ENCODE data around the gene TIPARP. TPM values are rescaled to one million over a fixed set of nuclear protein-coding genes. Genes with fewer than 3 reads are reported as not detected.

TIPARP gene
- total RNA-seq, 1 experiment from 2014 or later: 35.0 TPM

DNA sequence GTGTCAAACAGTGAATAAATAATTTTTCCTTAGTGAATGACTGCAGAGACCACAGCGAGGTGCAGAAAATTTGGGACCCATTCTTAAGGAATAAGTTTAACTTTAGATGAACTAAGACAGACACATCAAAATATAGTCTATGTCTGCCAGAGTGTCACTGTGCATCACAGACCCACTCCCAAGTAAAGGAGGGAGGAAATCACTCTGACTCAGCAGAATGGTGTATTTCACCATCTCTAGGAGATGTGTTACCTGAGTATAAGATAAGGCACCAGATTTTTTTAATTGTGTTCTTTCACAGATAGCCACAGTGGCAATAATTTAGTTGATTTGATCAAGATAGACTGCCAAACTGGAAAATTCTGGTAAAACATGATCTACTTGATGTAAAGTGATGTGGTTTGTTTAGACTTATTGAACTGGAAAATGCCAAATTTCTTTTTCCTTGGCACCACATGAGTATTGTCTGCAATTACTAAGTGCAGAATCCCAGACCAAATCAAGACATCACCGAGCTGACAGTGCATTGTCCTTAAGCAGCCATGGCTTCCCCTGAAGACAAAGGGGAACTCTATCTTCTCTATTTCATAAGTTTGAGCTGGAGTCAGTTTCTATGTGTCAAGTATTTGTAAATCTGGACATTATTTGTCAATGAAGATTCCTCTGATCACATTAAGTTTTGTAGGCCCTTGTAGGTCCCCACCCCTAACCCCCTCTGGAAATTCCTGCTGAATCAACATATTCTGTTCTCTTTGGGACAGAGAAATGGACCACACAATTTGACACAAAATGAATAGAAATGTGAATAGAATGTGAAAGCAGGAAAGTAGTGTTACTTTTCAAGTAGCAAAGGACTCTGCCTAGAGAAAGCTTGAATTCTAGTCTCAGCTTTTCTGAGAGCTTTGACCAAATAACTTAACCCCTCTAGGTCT is 47.6 kb downstream of the TIPARP start:
- Histone ChIP-seq H3F3A (ENCODE audit: insufficient read depth, low read depth) (peaks cover 46% of the 10 kb centered on the region), H3K4me3 (no peak overlapping the region), H3K9me3 (ENCODE audit: insufficient read depth, low read depth) (no peaks in the 10 kb centered on the region), H3K79me2 (ENCODE audit: low read depth) (no peaks in the 10 kb centered on the region), H3K4me1 (replicated peaks; ENCODE audit: insufficient read depth) (peaks cover 61% of the 10 kb centered on the region), H3K4me2 (no peak overlapping the region), H3K27me3 (ENCODE audit: insufficient read depth, low read depth) (no peaks in the 10 kb centered on the region), H3K9me2 (ENCODE audit: insufficient read depth) (no peaks in the 10 kb centered on the region), H2AFZ (no peak overlapping the region), H3K27ac (peak overlapping the region; percentile 70), H3K36me3 (ENCODE audit: low read depth) (peaks cover 7% of the 10 kb centered on the region; the same call in 1 of the 2 replicates), H4K20me1 (ENCODE audit: insufficient read depth) (no peaks in the 10 kb centered on the region)
- ChIA-PET CTCF (no interaction called here), POLR2A (ENCODE audit: unreplicated experiment) (interaction anchor here (0.6 kb wide), 1 partner anchor 57 kb away, joined by 3 read pairs; no protein-coding TSS in a partner anchor)
- DNase-seq: peak in 1 of 2 experiments; percentile 73
- no TSS peak for BruUV-seq (replicated peaks)
- TF ChIP-seq, protein P1, sequence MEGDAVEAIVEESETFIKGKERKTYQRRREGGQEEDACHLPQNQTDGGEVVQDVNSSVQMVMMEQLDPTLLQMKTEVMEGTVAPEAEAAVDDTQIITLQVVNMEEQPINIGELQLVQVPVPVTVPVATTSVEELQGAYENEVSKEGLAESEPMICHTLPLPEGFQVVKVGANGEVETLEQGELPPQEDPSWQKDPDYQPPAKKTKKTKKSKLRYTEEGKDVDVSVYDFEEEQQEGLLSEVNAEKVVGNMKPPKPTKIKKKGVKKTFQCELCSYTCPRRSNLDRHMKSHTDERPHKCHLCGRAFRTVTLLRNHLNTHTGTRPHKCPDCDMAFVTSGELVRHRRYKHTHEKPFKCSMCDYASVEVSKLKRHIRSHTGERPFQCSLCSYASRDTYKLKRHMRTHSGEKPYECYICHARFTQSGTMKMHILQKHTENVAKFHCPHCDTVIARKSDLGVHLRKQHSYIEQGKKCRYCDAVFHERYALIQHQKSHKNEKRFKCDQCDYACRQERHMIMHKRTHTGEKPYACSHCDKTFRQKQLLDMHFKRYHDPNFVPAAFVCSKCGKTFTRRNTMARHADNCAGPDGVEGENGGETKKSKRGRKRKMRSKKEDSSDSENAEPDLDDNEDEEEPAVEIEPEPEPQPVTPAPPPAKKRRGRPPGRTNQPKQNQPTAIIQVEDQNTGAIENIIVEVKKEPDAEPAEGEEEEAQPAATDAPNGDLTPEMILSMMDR (conservative IDR thresholded peaks at IDR 0.05): no peak
- TF ChIP-seq EZH2 (IDR thresholded peaks at IDR 0.05; ENCODE audit: low read depth): no peak
- intact Hi-C loops (cut with micrococcal nuclease; ENCODE audit: unreplicated experiment): no loop called here

DNA sequence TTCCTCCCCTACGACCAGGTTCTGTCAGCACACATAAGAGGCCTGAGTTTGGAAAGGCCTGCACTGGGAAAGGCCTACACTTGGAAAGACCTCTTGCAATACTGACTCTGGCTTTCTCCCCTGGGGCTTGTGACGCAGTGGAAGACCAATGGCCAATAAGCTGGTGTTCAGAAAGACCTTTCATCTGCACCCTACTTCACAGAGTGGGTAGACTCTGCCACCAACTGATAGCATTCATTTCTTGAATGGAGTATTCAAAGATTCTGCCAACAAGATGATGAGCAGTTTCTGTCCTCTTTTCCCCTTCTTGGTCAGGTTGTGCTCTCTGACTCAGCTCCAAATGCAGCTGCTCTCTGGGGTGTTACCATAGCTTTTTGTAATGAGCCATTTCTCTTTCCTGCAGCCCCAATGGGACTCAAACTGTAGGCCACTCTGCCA is 48.8 kb downstream of the TIPARP start:
- CTCF ChIA-PET: no interaction called here
- H3K27ac ChIP-seq: no peak overlapping the region
- intact Hi-C loops (cut with micrococcal nuclease; ENCODE audit: unreplicated experiment): no loop called here

DNA sequence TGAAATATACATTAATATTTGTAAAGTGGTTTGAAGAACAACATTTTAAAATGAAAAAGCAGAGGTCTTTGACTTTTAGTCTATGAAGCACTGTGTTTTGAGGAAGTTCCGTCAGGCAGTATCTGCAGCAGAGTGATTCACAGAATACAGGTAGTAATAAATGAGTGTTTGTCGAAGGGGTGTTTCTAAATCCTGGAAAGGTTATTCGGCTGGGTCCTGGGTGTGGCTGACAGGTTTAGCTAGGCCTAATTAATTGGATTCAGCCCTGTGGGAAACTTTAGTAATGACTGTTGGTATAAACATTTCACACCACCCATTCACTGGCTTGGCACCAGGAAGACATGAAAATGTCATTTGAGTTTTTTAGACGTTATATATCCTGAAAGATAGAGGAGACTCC is 51.3 kb downstream of the TIPARP start:
- TF ChIP-seq, protein P1 (conservative IDR thresholded peaks at IDR 0.05): no peak
- TF ChIP-seq EZH2 (IDR thresholded peaks at IDR 0.05; ENCODE audit: low read depth): no peak
- no peaks in the 10 kb centered on the region for H3K27me3 ChIP-seq (ENCODE audit: insufficient read depth, low read depth)
- no peaks in the 10 kb centered on the region for H3K79me2 ChIP-seq (ENCODE audit: low read depth)
- BruUV-seq (replicated peaks): no TSS peak
- peaks cover 22% of the 10 kb centered on the region for H3F3A ChIP-seq (ENCODE audit: insufficient read depth, low read depth)
- H3K9me2 ChIP-seq (ENCODE audit: insufficient read depth): no peaks in the 10 kb centered on the region
- H4K20me1 ChIP-seq (ENCODE audit: insufficient read depth): no peaks in the 10 kb centered on the region
- H2AFZ ChIP-seq: no peak overlapping the region
- peak overlapping the region; percentile 74 for H3K27ac ChIP-seq
- ChIA-PET CTCF (interaction anchor here (0.6 kb wide), 1 partner anchor 363 kb away, joined by 3 read pairs; no protein-coding TSS in a partner anchor), POLR2A (ENCODE audit: unreplicated experiment) (interaction anchor here (0.6 to 0.7 kb wide), 2 partner anchors 25 to 361 kb away, joined by 3 to 4 read pairs; no protein-coding TSS in a partner anchor)
- H3K36me3 ChIP-seq (ENCODE audit: low read depth): peaks cover 7% of the 10 kb centered on the region; the same call in 1 of the 2 replicates
- peak; percentile 36 to 96 for DNase-seq
- H3K4me1 ChIP-seq (replicated peaks; ENCODE audit: insufficient read depth): peaks cover 54% of the 10 kb centered on the region
- no peak overlapping the region for H3K4me3 ChIP-seq
- intact Hi-C loops (cut with micrococcal nuclease; ENCODE audit: unreplicated experiment): no loop called here
- H3K9me3 ChIP-seq (ENCODE audit: insufficient read depth, low read depth): no peaks in the 10 kb centered on the region
- H3K4me2 ChIP-seq: peak overlapping the region; percentile 36

More for the DNA sequence above, 48.8 kb downstream of the TIPARP start:
- POLR2A ChIA-PET (ENCODE audit: unreplicated experiment): no interaction called here
- Histone ChIP-seq H3K4me2 (no peak overlapping the region), H3K79me2 (ENCODE audit: low read depth) (no peaks in the 10 kb centered on the region), H3K27me3 (ENCODE audit: insufficient read depth, low read depth) (no peaks in the 10 kb centered on the region), H3K9me3 (ENCODE audit: insufficient read depth, low read depth) (no peaks in the 10 kb centered on the region), H3K9me2 (ENCODE audit: insufficient read depth) (no peaks in the 10 kb centered on the region), H2AFZ (no peak overlapping the region), H3K4me1 (replicated peaks; ENCODE audit: insufficient read depth) (peaks cover 59% of the 10 kb centered on the region), H3K36me3 (ENCODE audit: low read depth) (peaks cover 7% of the 10 kb centered on the region; the same call in 1 of the 2 replicates), H3F3A (ENCODE audit: insufficient read depth, low read depth) (peaks cover 37% of the 10 kb centered on the region), H4K20me1 (ENCODE audit: insufficient read depth) (no peaks in the 10 kb centered on the region), H3K4me3 (no peak overlapping the region)
- no peak for DNase-seq
- BruUV-seq (replicated peaks): no TSS peak
- TF ChIP-seq, protein P1 (conservative IDR thresholded peaks at IDR 0.05): no peak
